Ascending aorta (tissue), 2 donors: ENCODE data around the gene COL18A1. TPM values are rescaled to one million over a fixed set of nuclear protein-coding genes. Genes with fewer than 3 reads are reported as not detected.

Source experiments
- DNase-seq, 2 donors: peaks; one replicate each; pipeline ENCODE4 v3.0.0-alpha.2; 2019; ENCODE audit warnings: low spot score in 2 of 2
- H3K27ac ChIP-seq, 2 donors: fragments of 200-600 bp; sonication (generic); one replicate each; pipeline ENCODE4 v1.5.1; 2016 to 2017; ENCODE audit warnings: mild to moderate bottlenecking in 1 of 2
- H3K27me3 ChIP-seq: fragments of 200-600 bp; sonication (generic); one replicate; pipeline ENCODE4 v1.5.1; 2017
- H3K36me3 ChIP-seq, 2 donors: fragments of 200-600 bp; sonication (generic); one replicate each; pipeline ENCODE4 v1.5.1; 2016
- H3K4me1 ChIP-seq, 2 donors: fragments of 200-600 bp; sonication (generic); one replicate each; pipeline ENCODE4 v1.5.1; 2016 to 2017; ENCODE audit warnings: mild to moderate bottlenecking in 1 of 2
- H3K4me3 ChIP-seq, 2 donors: fragments of 200-600 bp; sonication (generic); one replicate each; pipeline ENCODE4 v1.5.1; 2016 to 2017; ENCODE audit warnings: mild to moderate bottlenecking in 1 of 2
- H3K9me3 ChIP-seq, 2 donors: fragments of 200-600 bp; sonication (generic); one replicate each; pipeline ENCODE4 v1.5.1; 2016
- intact Hi-C: fragments of 100-400 bp; cut with DNase I; formaldehyde crosslinking; loops from one replicate; pipeline ENCODE4 v1.15.1; 2023
- total RNA-seq: library from RNA; depleted of rRNA; stranded (reverse); fragments of >200 nt; gene quantifications from one replicate; pipeline ENCODE4 v1.1.0, GENCODE V29; 2016
- TF ChIP-seq, protein P1 (sequence below), 3 experiments: fragments of 200-600 bp in 2 of 3; fragments of 450-650 bp in 1 of 3; sonication (generic) in 2 of 3; IDR thresholded peaks; one replicate each; pipeline ENCODE4 v1.5.1; 2016 to 2019; ENCODE audit warnings: antibody characterized with exemption in 3 of 3, mild to moderate bottlenecking in 1 of 3, moderate library complexity in 1 of 3

COL18A1 gene
- total RNA-seq, 1 donor from 2014 or later = 699 TPM

DNA sequence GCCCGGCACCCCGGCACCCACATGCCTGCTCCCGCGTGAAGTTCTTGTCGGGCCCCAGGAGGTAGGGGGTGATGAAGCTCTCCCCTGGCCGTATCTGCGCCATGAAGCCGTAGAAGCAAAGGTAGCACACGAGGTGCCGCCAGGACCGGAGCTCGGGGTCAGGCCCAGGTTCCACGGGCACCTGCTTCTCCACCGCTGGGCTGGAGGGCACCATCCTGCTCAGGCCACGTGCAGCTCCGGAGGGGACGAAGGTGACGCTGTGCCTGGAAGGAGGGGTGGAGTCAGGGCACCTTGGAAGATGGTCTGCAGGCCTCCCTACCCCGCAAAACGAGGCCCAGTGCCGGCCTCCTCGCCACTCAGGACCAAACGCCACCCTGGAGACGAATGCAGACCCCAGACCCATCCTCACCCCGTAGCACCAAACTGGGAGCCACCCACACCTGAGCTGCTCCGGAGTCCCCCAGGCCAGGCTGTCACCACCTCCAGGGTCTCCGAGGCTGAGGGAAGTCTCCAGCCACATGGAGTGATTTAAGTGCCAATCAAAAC lies 132.9 kb downstream of the COL18A1 start:
- DNase-seq = peak in 1 of 2 donors; percentile 55
- no peak overlapping the region for H3K27ac ChIP-seq
- TF ChIP-seq, protein P1, sequence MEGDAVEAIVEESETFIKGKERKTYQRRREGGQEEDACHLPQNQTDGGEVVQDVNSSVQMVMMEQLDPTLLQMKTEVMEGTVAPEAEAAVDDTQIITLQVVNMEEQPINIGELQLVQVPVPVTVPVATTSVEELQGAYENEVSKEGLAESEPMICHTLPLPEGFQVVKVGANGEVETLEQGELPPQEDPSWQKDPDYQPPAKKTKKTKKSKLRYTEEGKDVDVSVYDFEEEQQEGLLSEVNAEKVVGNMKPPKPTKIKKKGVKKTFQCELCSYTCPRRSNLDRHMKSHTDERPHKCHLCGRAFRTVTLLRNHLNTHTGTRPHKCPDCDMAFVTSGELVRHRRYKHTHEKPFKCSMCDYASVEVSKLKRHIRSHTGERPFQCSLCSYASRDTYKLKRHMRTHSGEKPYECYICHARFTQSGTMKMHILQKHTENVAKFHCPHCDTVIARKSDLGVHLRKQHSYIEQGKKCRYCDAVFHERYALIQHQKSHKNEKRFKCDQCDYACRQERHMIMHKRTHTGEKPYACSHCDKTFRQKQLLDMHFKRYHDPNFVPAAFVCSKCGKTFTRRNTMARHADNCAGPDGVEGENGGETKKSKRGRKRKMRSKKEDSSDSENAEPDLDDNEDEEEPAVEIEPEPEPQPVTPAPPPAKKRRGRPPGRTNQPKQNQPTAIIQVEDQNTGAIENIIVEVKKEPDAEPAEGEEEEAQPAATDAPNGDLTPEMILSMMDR (IDR thresholded peaks at IDR 0.05) = no peak
- H3K27me3 ChIP-seq = no peaks in the 10 kb centered on the region
- peaks cover 0 to 10% of the 10 kb centered on the region in 2 donors for H3K4me1 ChIP-seq
- intact Hi-C loops = no loop called here
- H3K4me3 ChIP-seq = no peak overlapping the region
- no peaks in the 10 kb centered on the region for H3K9me3 ChIP-seq
- no peaks in the 10 kb centered on the region for H3K36me3 ChIP-seq

DNA sequence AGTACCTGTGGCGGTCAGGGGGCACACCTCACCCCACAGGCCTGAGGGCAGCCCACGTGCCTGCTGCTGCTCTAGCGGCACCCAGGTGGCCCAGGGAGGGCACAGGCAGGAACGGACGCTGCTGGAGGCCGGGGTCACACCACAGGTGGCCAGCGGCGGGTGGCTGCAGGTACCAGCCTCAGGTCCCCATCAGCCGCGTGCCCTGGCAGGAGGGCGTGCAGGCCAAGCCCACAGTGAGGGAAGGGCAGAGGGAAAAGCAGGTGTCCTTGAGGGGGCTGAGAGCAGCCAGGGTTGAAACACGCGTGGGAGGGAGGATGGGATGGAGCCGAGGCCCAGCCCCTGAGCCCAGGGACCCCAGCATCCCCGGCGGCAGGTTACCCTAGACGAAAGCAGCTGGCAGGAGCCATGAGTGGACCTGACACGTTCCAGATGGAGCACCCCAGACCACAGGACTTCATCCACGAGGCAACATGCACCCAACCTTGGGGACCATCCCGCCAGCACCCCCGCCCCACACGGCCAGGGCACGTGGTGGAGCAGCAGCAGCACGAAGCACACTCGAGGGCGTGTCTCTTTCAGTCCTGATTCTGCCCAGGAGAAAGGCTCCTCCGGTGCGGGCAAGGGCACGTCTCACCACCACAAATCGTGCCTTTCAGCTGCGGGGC lies 133.5 kb downstream of the COL18A1 start:
- Histone ChIP-seq H3K4me3 (no peak overlapping the region), H3K27me3 (no peaks in the 10 kb centered on the region), H3K4me1 (peaks cover 0 to 12% of the 10 kb centered on the region in 2 donors), H3K27ac (no peak overlapping the region), H3K36me3 (no peaks in the 10 kb centered on the region), H3K9me3 (no peaks in the 10 kb centered on the region)
- TF ChIP-seq, protein P1 (IDR thresholded peaks at IDR 0.05) = no peak
- intact Hi-C loops = no loop called here
- peak; percentile 4 to 53 for DNase-seq

DNA sequence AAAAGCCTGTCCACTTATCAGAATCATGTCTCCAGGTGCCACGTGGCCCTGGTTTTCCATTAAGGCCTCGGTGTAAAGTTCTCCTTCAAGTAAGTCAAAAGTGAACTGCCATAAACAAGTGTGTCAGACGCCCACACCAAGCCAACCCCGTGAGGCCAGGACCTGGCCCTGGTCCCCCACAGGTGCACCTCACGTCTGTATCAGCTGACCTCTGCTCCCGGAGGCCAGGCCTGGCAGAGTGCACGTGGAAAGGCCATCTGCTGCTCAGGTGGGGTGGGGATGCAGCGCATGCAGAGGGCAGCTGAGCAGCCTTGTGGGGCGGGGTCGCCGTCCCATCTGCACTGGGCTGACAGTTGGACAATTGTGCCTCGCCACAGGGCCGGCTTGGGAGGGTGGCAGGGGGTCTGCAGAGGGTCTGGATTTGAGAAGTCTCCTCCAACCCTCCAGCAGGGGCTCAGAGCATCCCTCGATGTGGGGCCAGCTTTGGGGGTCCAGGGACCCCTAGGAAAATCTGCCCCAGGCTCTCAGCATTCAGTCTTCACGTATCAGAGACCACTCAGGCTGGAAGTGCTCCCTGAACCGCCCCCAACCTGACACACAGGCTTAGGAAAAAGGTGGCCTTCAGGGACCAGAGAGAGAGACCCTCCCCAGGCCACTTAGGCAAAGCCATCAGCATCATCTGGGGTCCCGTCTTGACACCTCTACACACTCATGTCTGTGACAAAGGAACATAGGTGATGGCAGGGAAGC lies 134.3 kb downstream of the COL18A1 start:
- TF ChIP-seq, protein P1 (IDR thresholded peaks at IDR 0.05) = no peak
- peak; percentile 6 to 59 for DNase-seq
- no peaks in the 10 kb centered on the region for H3K27me3 ChIP-seq
- intact Hi-C loops = no loop called here
- H3K36me3 ChIP-seq = no peaks in the 10 kb centered on the region
- no peaks in the 10 kb centered on the region for H3K9me3 ChIP-seq
- no peak overlapping the region for H3K4me3 ChIP-seq
- no peak overlapping the region for H3K27ac ChIP-seq
- H3K4me1 ChIP-seq = peaks cover 0 to 12% of the 10 kb centered on the region in 2 donors

DNA sequence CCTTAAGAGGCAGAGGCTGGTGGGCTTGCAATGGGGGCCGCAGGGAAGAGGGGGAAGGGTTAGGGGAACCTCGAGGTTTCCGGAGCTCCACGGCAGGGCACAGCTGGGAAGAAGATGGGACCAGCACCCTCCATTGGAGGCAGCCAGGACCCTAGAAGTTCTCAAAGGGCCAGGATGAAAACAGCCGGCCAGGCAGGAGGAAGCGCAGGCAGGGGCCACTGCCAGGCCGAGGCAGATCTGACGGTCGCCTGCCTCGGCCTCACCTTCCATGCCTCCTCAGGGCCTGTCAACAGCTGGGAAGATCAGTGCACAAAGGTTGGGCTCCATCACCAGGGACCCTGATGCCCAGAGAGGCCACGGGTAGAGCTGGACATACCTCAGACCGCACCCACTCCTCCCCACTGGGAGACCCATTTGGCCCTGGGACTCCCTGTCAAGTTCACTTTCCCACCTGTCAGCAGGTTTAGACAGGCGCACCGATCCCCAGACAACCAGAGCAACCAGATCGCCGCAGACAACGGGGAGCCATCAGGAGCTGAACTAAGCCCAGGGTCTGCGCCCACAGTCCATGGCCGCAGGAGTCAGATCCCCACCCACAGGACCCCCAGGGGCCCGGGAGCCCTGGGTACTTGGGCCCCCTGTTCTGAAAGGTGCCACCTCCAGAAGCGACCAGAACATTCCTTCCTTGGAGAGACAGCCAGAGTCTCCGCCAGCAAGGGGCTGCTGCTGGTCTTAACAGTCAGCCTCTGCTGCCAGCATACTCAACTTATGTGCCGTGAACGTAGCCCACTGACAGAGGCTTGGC lies 135.0 kb downstream of the COL18A1 start:
- peak; percentile 5 to 61 for DNase-seq
- Histone ChIP-seq H3K9me3 (no peaks in the 10 kb centered on the region), H3K27ac (no peak overlapping the region), H3K4me1 (peaks cover 0 to 12% of the 10 kb centered on the region in 2 donors), H3K27me3 (no peaks in the 10 kb centered on the region), H3K4me3 (no peak overlapping the region), H3K36me3 (no peaks in the 10 kb centered on the region)
- intact Hi-C loops = no loop called here
- TF ChIP-seq, protein P1 (IDR thresholded peaks at IDR 0.05) = no peak

DNA sequence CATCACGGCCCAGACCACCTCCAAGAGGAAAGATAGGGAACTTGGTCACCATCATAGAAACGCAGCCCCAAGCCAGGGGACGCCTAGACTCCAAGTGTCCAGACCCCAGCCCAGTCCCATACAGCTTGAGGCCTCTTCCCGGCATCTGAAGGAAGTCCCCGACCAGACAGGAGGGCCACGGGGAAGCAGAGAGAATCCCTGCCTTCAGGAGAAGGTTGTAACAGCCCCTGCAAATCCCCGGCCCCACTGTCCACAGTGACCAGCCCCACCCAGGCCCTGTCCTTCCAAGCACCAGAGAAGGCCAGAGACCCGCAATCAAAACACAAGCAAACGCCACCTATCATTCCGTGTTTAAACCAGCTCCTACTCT lies 135.6 kb downstream of the COL18A1 start:
- Histone ChIP-seq H3K27ac (no peak overlapping the region), H3K36me3 (no peaks in the 10 kb centered on the region), H3K4me3 (no peak overlapping the region), H3K27me3 (no peaks in the 10 kb centered on the region), H3K9me3 (no peaks in the 10 kb centered on the region), H3K4me1 (peaks cover 0 to 12% of the 10 kb centered on the region in 2 donors)
- intact Hi-C loops = no loop called here
- DNase-seq = peak; percentile 4 to 58
- TF ChIP-seq, protein P1 (IDR thresholded peaks at IDR 0.05) = no peak
